Measurements from ENCODE around the gene PATE1. TPM values are rescaled to one million over a fixed set of nuclear protein-coding genes. Genes with fewer than 3 reads are reported as not detected.
"Not testable (repeated sequence)": the region's sequence is repeated elsewhere in the genome, so short reads cannot be mapped to it uniquely, and the experiment has no call there.

The PATE1 gene, protein sequence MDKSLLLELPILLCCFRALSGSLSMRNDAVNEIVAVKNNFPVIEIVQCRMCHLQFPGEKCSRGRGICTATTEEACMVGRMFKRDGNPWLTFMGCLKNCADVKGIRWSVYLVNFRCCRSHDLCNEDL
- total RNA-seq = not detected

- intact Hi-C loops (cut with DNase I; ENCODE audit: low total_unique reads) = no loop called here
- 74 to 91% methylated on average over 3 of the region's 3 CpGs for WGBS, 2 donors
- TF ChIP-seq POLR2A (IDR thresholded peaks at IDR 0.05) (no peak), CTCF (IDR thresholded peaks at IDR 0.05) (no peak)
- H3K4me3 ChIP-seq (ENCODE audit: low read depth, poor library complexity, severe bottlenecking) = no peak within 1 kb of the TSS
- no peak for DNase-seq (ENCODE audit: low spot score in 2 of 2)
These were observed at the start of gene PATE1 for GRCh38 chr11:125745979-125746378. PATE1 (plus strand) TSS chr11:125746279; CDS start chr11:125746305, 26 bp downstream.

DNA sequence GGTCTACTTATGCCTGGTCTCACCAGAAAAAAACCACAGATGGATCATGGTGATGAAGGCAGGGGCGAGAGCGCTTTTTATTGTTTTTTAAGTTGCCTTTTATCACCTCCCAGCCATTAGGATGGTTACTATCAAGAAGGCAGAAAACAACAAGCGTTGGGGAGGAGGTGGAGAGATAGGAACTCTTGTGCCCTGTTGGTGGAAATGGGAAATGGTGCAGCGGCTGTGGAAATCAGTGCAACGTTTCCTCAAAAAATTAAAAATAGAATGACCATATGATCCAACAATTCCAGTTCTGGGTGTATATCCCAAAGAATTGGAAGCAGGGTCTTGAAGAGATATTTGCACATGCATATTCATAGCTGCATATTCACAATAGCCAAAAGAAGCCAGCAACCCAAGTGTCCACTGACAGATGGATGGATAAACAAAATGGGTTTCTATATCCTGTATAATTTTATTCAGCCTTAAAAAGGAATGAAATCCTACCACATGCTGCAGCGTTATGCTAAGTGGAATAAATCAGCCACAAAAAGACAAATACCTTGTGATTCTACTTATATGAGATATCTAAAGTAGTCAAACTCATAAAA is 45.0 kb upstream of the PATE1 start:
- H3K4me3 ChIP-seq (ENCODE audit: low read depth, poor library complexity, severe bottlenecking) = no peak overlapping the region
- intact Hi-C loops (cut with DNase I; ENCODE audit: low total_unique reads) = no loop called here
- no peak for DNase-seq (ENCODE audit: low spot score in 2 of 2)
- 81 to 82% methylated on average over 6 of the region's 6 CpGs for WGBS, 2 donors
- TF ChIP-seq CTCF (IDR thresholded peaks at IDR 0.05) (no peak), POLR2A (IDR thresholded peaks at IDR 0.05) (no peak)

- TF ChIP-seq POLR2A (IDR thresholded peaks at IDR 0.05) (no peak), CTCF (IDR thresholded peaks at IDR 0.05) (no peak)
These were observed 44.0 kb upstream of the PATE1 start for GRCh38 chr11:125701858-125702621.

GRCh38 chr11:125704686-125705085 is 41.4 kb upstream of the PATE1 start:
- 89 to 95% methylated on average over 13 to 16 of the region's 24 CpGs for WGBS, 2 donors
- H3K4me3 ChIP-seq (ENCODE audit: low read depth, poor library complexity, severe bottlenecking); DNase-seq (ENCODE audit: low spot score in 2 of 2); intact Hi-C loops (cut with DNase I; ENCODE audit: low total_unique reads): not testable (repeated sequence)

More at GRCh38 chr11:125701858-125702621, 44.0 kb upstream of the PATE1 start:
- intact Hi-C loops (cut with DNase I; ENCODE audit: low total_unique reads) = no loop called here
- no peak for DNase-seq (ENCODE audit: low spot score in 2 of 2)
- H3K4me3 ChIP-seq (ENCODE audit: low read depth, poor library complexity, severe bottlenecking) = no peak overlapping the region
- WGBS, 2 donors = 57 to 58% methylated on average over 6 of the region's 6 CpGs

DNA sequence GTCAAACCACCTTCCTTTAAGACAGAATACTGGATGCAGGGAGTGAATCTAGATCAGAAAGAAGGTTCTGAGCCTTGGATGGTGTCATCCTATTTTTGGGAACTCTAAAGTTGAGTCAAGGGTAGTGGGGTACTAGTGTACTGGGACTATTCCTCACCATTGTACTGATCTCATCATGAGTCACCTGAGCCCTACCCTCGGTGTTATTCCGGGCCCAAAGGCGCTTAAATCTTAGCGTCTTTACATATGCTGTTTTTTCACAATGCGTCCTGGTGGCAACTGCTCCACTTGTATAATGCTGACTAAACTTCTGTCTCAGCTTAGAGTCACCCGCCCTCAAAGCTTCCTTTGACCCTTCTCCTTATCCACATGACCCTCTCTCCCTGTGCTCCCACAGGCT is 25.3 kb upstream of the PATE1 start:
- no peak overlapping the region for H3K4me3 ChIP-seq (ENCODE audit: low read depth, poor library complexity, severe bottlenecking)
- 83% methylated on average over 6 of the region's 6 CpGs for WGBS, 2 donors
- TF ChIP-seq CTCF (IDR thresholded peaks at IDR 0.05) = no peak
- TF ChIP-seq POLR2A (IDR thresholded peaks at IDR 0.05) = no peak
- intact Hi-C loops (cut with DNase I; ENCODE audit: low total_unique reads) = no loop called here
- no peak for DNase-seq (ENCODE audit: low spot score in 2 of 2)

GRCh38 chr11:125724125-125724524 is 22.0 kb upstream of the PATE1 start:
- WGBS, 2 donors = 79 to 88% methylated on average over 1 of the region's 1 CpG
- H3K4me3 ChIP-seq (ENCODE audit: low read depth, poor library complexity, severe bottlenecking) = no peak overlapping the region
- DNase-seq (ENCODE audit: low spot score in 2 of 2) = no peak
- intact Hi-C loops (cut with DNase I; ENCODE audit: low total_unique reads) = no loop called here
- TF ChIP-seq CTCF (IDR thresholded peaks at IDR 0.05) = no peak
